ENCODE measurements around the gene LRRC30.

Gene LRRC30

DNA sequence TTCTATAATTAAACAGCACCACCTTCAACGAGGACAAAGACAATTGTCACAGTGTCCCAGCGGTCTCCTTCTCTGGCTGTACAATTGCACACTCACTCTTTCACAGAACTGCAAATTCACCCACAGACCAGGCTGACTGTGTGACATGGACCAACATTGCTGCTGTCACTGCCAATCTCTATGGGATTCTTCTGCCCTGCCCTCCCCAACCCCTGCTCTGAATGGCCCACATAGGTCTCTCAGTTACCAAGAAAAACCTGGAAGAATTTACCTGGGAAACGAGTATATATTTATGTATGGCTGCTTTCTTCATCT is 26.5 kb downstream of the LRRC30 start:
- no peak overlapping the region for H3K4me3 ChIP-seq (ENCODE audit: low read length)
- peak overlapping the region; percentile 47 for H3K27ac ChIP-seq (ENCODE audit: low read depth, low read length)
- no CpG with 5 or more reads among the region's 3 CpGs for WGBS (ENCODE audit: extremely low coverage, insufficient coverage, low lambda C conversion rate)

DNA sequence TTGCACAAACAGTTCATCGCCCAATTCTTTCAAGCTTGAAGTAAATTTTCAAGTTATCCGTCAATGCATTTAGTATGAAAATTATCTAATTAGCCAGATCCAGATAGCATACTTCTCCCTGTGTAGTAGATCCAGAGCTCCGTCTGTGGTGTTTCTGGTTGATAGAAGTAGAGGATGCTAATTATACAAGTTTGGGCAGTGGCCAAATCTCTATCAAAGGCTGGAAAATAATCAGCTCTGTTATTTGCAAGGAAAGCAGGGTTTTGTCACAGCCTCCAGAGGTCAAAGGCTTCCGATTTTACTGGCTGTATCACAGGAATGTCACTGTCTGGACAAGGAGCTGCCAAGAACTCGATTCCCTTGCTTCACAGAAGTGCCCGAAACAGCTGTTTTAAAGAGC is 28.6 kb downstream of the LRRC30 start:
- Histone ChIP-seq H3K79me2 (ENCODE audit: control insufficient read depth, insufficient read depth, low read length) (no peaks in the 10 kb centered on the region), H3K23ac (ENCODE audit: low read length) (no peak overlapping the region), H3K27ac (ENCODE audit: low read depth, low read length) (no peak overlapping the region), H3K36me3 (ENCODE audit: control insufficient read depth, insufficient read depth, low read length) (no peaks in the 10 kb centered on the region), H3K4me2 (ENCODE audit: low read length) (no peak overlapping the region), H4K8ac (ENCODE audit: low read depth, low read length) (no peak overlapping the region), H3K56ac (ENCODE audit: low read length) (no peak overlapping the region), H3K79me1 (ENCODE audit: low read length) (no peaks in the 10 kb centered on the region), H2BK120ac (ENCODE audit: low read depth, low read length) (no peak overlapping the region), H3K4ac (ENCODE audit: low read depth, low read length) (no peak overlapping the region), H3K9ac (ENCODE audit: low read length) (no peak overlapping the region), H3K4me3 (ENCODE audit: low read length) (no peak overlapping the region), H3K4me1 (ENCODE audit: control insufficient read depth, low read depth, low read length) (peaks cover 10% of the 10 kb centered on the region), H4K5ac (ENCODE audit: low read length) (no peak overlapping the region), H2BK5ac (ENCODE audit: low read length) (no peak overlapping the region), H2AK5ac (ENCODE audit: low read length) (no peak overlapping the region), H3K18ac (ENCODE audit: low read length) (no peak overlapping the region), H3K27me3 (ENCODE audit: insufficient read depth, low read length, poor library complexity) (no peaks in the 10 kb centered on the region), H2BK15ac (replicated peaks; ENCODE audit: low read depth) (peak overlapping the region; percentile 75)
- no CpG with 5 or more reads among the region's 6 CpGs for WGBS (ENCODE audit: extremely low coverage, insufficient coverage, low lambda C conversion rate)
- DNase-seq = no peak

More for the DNA sequence above, 26.5 kb downstream of the LRRC30 start:
- Histone ChIP-seq H4K8ac (ENCODE audit: low read depth, low read length) (no peak overlapping the region), H3K4me1 (ENCODE audit: control insufficient read depth, low read depth, low read length) (peaks cover 10% of the 10 kb centered on the region), H2BK5ac (ENCODE audit: low read length) (peak overlapping the region; percentile 99), H3K4ac (ENCODE audit: low read depth, low read length) (no peak overlapping the region), H3K23ac (ENCODE audit: low read length) (no peak overlapping the region), H3K36me3 (ENCODE audit: control insufficient read depth, insufficient read depth, low read length) (no peaks in the 10 kb centered on the region), H3K56ac (ENCODE audit: low read length) (peak overlapping the region; percentile 78), H2AK5ac (ENCODE audit: low read length) (peak overlapping the region; percentile 59), H2BK15ac (replicated peaks; ENCODE audit: low read depth) (no peak overlapping the region), H3K79me2 (ENCODE audit: control insufficient read depth, insufficient read depth, low read length) (no peaks in the 10 kb centered on the region), H3K18ac (ENCODE audit: low read length) (no peak overlapping the region), H3K9ac (ENCODE audit: low read length) (peak overlapping the region; percentile 47), H4K5ac (ENCODE audit: low read length) (no peak overlapping the region), H3K27me3 (ENCODE audit: insufficient read depth, low read length, poor library complexity) (no peaks in the 10 kb centered on the region), H2BK120ac (ENCODE audit: low read depth, low read length) (no peak overlapping the region), H3K79me1 (ENCODE audit: low read length) (no peaks in the 10 kb centered on the region), H3K4me2 (ENCODE audit: low read length) (no peak overlapping the region)
- DNase-seq = no peak

DNA sequence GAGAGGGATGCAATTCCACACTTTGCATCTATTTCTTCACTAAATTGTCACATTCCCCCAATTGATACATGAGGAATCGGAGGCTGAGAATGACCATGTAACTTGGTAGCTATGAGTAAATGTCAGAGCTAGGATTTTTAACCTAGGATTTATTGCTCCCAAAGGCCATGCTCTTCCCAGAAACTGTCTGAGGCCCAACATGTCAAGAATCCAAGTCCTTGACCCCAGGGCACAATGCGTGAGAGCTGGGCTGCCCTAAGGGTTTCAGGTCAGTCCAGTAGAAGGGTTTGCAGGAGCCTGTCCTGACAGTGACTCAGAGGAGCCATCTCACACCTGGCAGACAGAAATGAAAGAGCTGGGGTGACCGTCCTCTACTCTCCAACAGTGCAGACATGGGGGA is 30.3 kb downstream of the LRRC30 start:
- no peak overlapping the region for H2AK5ac ChIP-seq (ENCODE audit: low read length)
- H3K9ac ChIP-seq (ENCODE audit: low read length) = no peak overlapping the region
- peaks cover 10% of the 10 kb centered on the region for H3K4me1 ChIP-seq (ENCODE audit: control insufficient read depth, low read depth, low read length)
- no peak overlapping the region for H2BK5ac ChIP-seq (ENCODE audit: low read length)
- no peak overlapping the region for H3K27ac ChIP-seq (ENCODE audit: low read depth, low read length)
- H3K18ac ChIP-seq (ENCODE audit: low read length) = no peak overlapping the region
- no peak for DNase-seq
- H4K5ac ChIP-seq (ENCODE audit: low read length) = no peak overlapping the region
- H3K4me2 ChIP-seq (ENCODE audit: low read length) = no peak overlapping the region
- H3K56ac ChIP-seq (ENCODE audit: low read length) = no peak overlapping the region
- no peak overlapping the region for H3K4me3 ChIP-seq (ENCODE audit: low read length)
- no peak overlapping the region for H2BK15ac ChIP-seq (replicated peaks; ENCODE audit: low read depth)
- no peaks in the 10 kb centered on the region for H3K79me1 ChIP-seq (ENCODE audit: low read length)
- WGBS (ENCODE audit: extremely low coverage, insufficient coverage, low lambda C conversion rate) = no CpG with 5 or more reads among the region's 3 CpGs
- no peak overlapping the region for H4K8ac ChIP-seq (ENCODE audit: low read depth, low read length)
- H3K36me3 ChIP-seq (ENCODE audit: control insufficient read depth, insufficient read depth, low read length) = no peaks in the 10 kb centered on the region
- no peaks in the 10 kb centered on the region for H3K27me3 ChIP-seq (ENCODE audit: insufficient read depth, low read length, poor library complexity)
- H3K4ac ChIP-seq (ENCODE audit: low read depth, low read length) = peak overlapping the region; percentile 6
- no peak overlapping the region for H2BK120ac ChIP-seq (ENCODE audit: low read depth, low read length)
- no peak overlapping the region for H3K23ac ChIP-seq (ENCODE audit: low read length)
- H3K79me2 ChIP-seq (ENCODE audit: control insufficient read depth, insufficient read depth, low read length) = no peaks in the 10 kb centered on the region

DNA sequence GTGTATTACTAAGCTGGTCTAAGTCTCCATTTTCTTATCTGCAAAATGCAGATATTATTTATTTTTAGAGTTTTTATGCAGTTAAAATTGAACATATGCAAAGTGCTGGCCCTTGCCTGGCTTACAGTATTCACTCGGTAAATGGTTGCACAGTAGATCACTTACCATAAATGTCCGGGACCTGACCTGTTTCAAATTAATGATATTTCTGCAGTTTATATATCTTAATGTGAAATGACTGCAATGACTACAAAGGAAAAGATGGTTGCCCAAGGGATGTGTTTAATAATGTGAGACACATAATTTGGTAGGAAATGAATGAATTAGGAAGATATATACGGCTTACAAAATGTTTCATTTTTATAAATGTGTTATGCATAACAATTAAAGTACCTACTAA is 37.1 kb downstream of the LRRC30 start:
- DNase-seq = no peak
- no peak overlapping the region for H2AK5ac ChIP-seq (ENCODE audit: low read length)
- no peak overlapping the region for H3K4me2 ChIP-seq (ENCODE audit: low read length)
- no peak overlapping the region for H3K27ac ChIP-seq (ENCODE audit: low read depth, low read length)
- no peaks in the 10 kb centered on the region for H3K27me3 ChIP-seq (ENCODE audit: insufficient read depth, low read length, poor library complexity)
- H3K79me2 ChIP-seq (ENCODE audit: control insufficient read depth, insufficient read depth, low read length) = no peaks in the 10 kb centered on the region
- H3K4me1 ChIP-seq (ENCODE audit: control insufficient read depth, low read depth, low read length) = peaks cover 4% of the 10 kb centered on the region
- H3K36me3 ChIP-seq (ENCODE audit: control insufficient read depth, insufficient read depth, low read length) = no peaks in the 10 kb centered on the region
- H2BK15ac ChIP-seq (replicated peaks; ENCODE audit: low read depth) = no peak overlapping the region
- no peak overlapping the region for H3K23ac ChIP-seq (ENCODE audit: low read length)
- no peak overlapping the region for H2BK5ac ChIP-seq (ENCODE audit: low read length)
- no peak overlapping the region for H3K4me3 ChIP-seq (ENCODE audit: low read length)
- H3K18ac ChIP-seq (ENCODE audit: low read length) = no peak overlapping the region
- H3K4ac ChIP-seq (ENCODE audit: low read depth, low read length) = no peak overlapping the region
- no peak overlapping the region for H4K5ac ChIP-seq (ENCODE audit: low read length)
- no peak overlapping the region for H2BK120ac ChIP-seq (ENCODE audit: low read depth, low read length)
- no peak overlapping the region for H4K8ac ChIP-seq (ENCODE audit: low read depth, low read length)
- H3K56ac ChIP-seq (ENCODE audit: low read length) = no peak overlapping the region
- no CpG with 5 or more reads among the region's 3 CpGs for WGBS (ENCODE audit: extremely low coverage, insufficient coverage, low lambda C conversion rate)
- H3K9ac ChIP-seq (ENCODE audit: low read length) = no peak overlapping the region
- no peaks in the 10 kb centered on the region for H3K79me1 ChIP-seq (ENCODE audit: low read length)

DNA sequence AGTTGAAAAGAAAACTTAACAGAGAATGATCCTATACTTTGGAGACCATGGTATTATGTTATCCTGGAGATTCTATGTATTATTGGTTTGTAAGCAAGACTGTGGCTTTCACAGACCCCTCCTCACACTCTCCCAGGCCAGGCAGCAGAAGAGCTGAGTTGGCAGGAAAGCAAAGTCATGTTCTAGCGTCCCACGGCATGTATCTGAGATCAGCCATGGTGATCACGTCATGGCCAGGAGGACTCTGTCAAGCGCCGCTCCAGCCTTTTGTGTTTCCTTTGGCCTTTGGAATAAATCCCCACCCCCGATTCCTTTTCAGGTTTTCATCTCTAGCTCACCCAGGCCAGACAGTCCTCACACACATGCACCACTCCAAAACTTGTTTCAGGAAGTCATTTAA is 39.1 kb downstream of the LRRC30 start:
- peaks cover 6% of the 10 kb centered on the region for H3K4me1 ChIP-seq (ENCODE audit: control insufficient read depth, low read depth, low read length)
- DNase-seq = no peak
- no peak overlapping the region for H3K27ac ChIP-seq (ENCODE audit: low read depth, low read length)
- H3K79me1 ChIP-seq (ENCODE audit: low read length) = no peaks in the 10 kb centered on the region
- no peaks in the 10 kb centered on the region for H3K79me2 ChIP-seq (ENCODE audit: control insufficient read depth, insufficient read depth, low read length)
- no peak overlapping the region for H2BK15ac ChIP-seq (replicated peaks; ENCODE audit: low read depth)
- H3K23ac ChIP-seq (ENCODE audit: low read length) = no peak overlapping the region
- H3K4me2 ChIP-seq (ENCODE audit: low read length) = no peak overlapping the region
- no peak overlapping the region for H2BK5ac ChIP-seq (ENCODE audit: low read length)
- no peak overlapping the region for H4K8ac ChIP-seq (ENCODE audit: low read depth, low read length)
- no peak overlapping the region for H4K5ac ChIP-seq (ENCODE audit: low read length)
- no peak overlapping the region for H3K9ac ChIP-seq (ENCODE audit: low read length)
- no peak overlapping the region for H3K4ac ChIP-seq (ENCODE audit: low read depth, low read length)
- no peak overlapping the region for H3K4me3 ChIP-seq (ENCODE audit: low read length)
- H3K36me3 ChIP-seq (ENCODE audit: control insufficient read depth, insufficient read depth, low read length) = no peaks in the 10 kb centered on the region
- no peak overlapping the region for H2BK120ac ChIP-seq (ENCODE audit: low read depth, low read length)
- no CpG with 5 or more reads among the region's 6 CpGs for WGBS (ENCODE audit: extremely low coverage, insufficient coverage, low lambda C conversion rate)
- H3K18ac ChIP-seq (ENCODE audit: low read length) = no peak overlapping the region
- H2AK5ac ChIP-seq (ENCODE audit: low read length) = no peak overlapping the region
- no peak overlapping the region for H3K56ac ChIP-seq (ENCODE audit: low read length)
- H3K27me3 ChIP-seq (ENCODE audit: insufficient read depth, low read length, poor library complexity) = no peaks in the 10 kb centered on the region

DNA sequence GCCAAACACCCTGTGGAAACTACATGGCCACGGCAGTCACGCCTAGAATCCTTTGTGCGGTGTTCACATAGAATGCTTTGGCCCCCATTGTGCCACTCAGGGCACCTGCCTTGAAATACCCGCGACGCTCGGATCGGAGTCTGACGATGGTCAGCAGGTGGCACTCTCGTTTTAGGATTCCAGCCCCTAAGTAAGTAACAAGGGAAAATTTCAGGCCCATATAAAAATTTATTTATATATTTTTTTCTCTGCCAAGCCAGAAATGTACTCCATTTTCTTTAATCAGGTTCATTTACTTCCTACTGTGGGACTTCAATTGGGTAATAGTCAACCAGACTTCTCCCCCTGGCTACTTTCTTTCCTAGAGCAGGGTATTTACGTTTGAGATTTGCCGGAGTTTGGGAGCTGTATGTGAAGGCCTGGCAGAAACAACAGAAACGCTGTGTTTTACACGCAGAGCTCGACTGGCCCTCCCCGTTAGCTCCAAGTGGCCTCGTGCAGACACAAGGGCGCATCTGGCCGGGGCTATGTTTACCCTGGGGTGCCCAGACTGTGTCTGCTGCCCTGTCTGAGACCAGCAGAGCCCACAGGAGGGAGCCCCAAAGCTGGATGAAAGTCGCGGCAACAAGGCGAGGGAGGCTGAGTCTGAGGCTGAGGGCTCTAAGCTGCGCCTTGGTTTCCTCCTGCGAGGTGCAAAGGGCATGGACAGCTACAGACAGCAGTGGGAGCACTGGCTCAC is 41.6 kb downstream of the LRRC30 start:
- WGBS (ENCODE audit: extremely low coverage, insufficient coverage, low lambda C conversion rate) = no CpG with 5 or more reads among the region's 24 CpGs
- Histone ChIP-seq H2BK15ac (replicated peaks; ENCODE audit: low read depth) (no peak overlapping the region), H3K79me1 (ENCODE audit: low read length) (no peaks in the 10 kb centered on the region), H2AK5ac (ENCODE audit: low read length) (no peak overlapping the region), H3K27ac (ENCODE audit: low read depth, low read length) (no peak overlapping the region), H3K56ac (ENCODE audit: low read length) (peak overlapping the region; percentile 59), H3K18ac (ENCODE audit: low read length) (no peak overlapping the region), H4K5ac (ENCODE audit: low read length) (no peak overlapping the region), H3K27me3 (ENCODE audit: insufficient read depth, low read length, poor library complexity) (no peaks in the 10 kb centered on the region), H3K4me3 (ENCODE audit: low read length) (no peak overlapping the region), H3K4me1 (ENCODE audit: control insufficient read depth, low read depth, low read length) (peaks cover 9% of the 10 kb centered on the region), H3K4ac (ENCODE audit: low read depth, low read length) (no peak overlapping the region), H4K8ac (ENCODE audit: low read depth, low read length) (no peak overlapping the region), H2BK5ac (ENCODE audit: low read length) (peak overlapping the region; percentile 5), H3K9ac (ENCODE audit: low read length) (no peak overlapping the region), H2BK120ac (ENCODE audit: low read depth, low read length) (no peak overlapping the region), H3K4me2 (ENCODE audit: low read length) (no peak overlapping the region), H3K23ac (ENCODE audit: low read length) (no peak overlapping the region), H3K36me3 (ENCODE audit: control insufficient read depth, insufficient read depth, low read length) (no peaks in the 10 kb centered on the region), H3K79me2 (ENCODE audit: control insufficient read depth, insufficient read depth, low read length) (no peaks in the 10 kb centered on the region)
- peak; percentile 77 for DNase-seq

All from mesendoderm (in vitro differentiated cells).